Measurements from ENCODE around the gene LDHAL6B. TPM values are rescaled to one million over a fixed set of nuclear protein-coding genes. Genes with fewer than 3 reads are reported as not detected.

Gene LDHAL6B
- total RNA-seq, 1 donor from 2014 or later, result not detected

DNA sequence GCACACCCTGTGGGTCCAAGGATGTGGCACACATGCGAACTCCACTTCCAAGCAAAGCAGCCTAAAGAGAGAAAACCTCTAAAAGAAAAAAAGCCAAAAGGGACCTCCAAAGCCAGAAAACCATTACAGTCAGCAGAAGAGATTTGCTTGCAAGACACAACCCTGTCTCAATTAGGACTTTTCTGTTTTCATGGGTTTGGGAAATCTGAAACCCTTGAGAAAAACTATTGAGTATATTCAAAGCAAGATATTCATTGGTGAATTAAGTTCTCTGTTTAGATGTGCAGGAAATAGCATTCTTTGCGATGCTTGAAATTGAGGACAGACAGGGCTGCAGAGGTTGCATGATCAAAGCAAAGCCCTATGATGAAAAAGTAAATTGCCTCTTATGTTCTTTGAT lies 10.2 kb upstream of the LDHAL6B start:
- Histone ChIP-seq H3K36me3 (peaks cover 0 to 16% of the 10 kb centered on the region in 2 donors), H3K27me3 (no peaks in the 10 kb centered on the region), H3K4me3 (no peak overlapping the region), H3K4me1 (peaks cover 21% of the 10 kb centered on the region), H3K27ac (no peak overlapping the region), H3K9me3 (no peaks in the 10 kb centered on the region)
- DNase-seq (ENCODE audit: extremely low spot score in 2 of 2), result peak in 1 of 2 donors; percentile 47
- intact Hi-C loops (cut with DNase I), result no loop called here
- TF ChIP-seq, protein P1, sequence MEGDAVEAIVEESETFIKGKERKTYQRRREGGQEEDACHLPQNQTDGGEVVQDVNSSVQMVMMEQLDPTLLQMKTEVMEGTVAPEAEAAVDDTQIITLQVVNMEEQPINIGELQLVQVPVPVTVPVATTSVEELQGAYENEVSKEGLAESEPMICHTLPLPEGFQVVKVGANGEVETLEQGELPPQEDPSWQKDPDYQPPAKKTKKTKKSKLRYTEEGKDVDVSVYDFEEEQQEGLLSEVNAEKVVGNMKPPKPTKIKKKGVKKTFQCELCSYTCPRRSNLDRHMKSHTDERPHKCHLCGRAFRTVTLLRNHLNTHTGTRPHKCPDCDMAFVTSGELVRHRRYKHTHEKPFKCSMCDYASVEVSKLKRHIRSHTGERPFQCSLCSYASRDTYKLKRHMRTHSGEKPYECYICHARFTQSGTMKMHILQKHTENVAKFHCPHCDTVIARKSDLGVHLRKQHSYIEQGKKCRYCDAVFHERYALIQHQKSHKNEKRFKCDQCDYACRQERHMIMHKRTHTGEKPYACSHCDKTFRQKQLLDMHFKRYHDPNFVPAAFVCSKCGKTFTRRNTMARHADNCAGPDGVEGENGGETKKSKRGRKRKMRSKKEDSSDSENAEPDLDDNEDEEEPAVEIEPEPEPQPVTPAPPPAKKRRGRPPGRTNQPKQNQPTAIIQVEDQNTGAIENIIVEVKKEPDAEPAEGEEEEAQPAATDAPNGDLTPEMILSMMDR (IDR thresholded peaks at IDR 0.05), result no peak
- no peak for TF ChIP-seq POLR2A (IDR thresholded peaks at IDR 0.05)
- TF ChIP-seq POLR2AphosphoS5 (IDR thresholded peaks at IDR 0.05; ENCODE audit: insufficient read depth in 1 of 2, low read depth in 1 of 2), result no peak

DNA sequence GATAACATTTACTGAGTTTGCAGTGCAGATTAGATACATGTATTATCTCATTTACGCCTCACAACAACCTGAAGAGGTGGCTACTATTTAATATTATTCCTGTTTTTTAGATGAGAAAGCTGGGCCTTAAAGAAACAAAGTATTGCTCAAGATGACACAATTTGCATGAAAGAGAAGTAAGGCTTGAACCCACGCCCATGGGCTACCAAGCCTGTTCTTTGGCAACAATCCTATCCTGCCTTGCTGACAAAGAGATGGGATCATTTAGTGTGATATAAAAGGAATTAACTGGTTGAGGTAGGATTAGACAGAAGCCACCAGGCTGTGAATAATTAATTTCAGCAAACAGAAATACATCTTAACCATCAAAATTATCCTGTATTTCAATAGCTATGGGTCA lies 9.2 kb upstream of the LDHAL6B start:
- no peak for DNase-seq (ENCODE audit: extremely low spot score in 2 of 2)
- no peak overlapping the region for H3K27ac ChIP-seq
- H3K4me3 ChIP-seq, result no peak overlapping the region
- no peaks in the 10 kb centered on the region for H3K27me3 ChIP-seq
- H3K4me1 ChIP-seq, result peaks cover 10% of the 10 kb centered on the region
- peaks cover 0 to 23% of the 10 kb centered on the region in 2 donors for H3K36me3 ChIP-seq
- intact Hi-C loops (cut with DNase I), result no loop called here
- H3K9me3 ChIP-seq, result no peaks in the 10 kb centered on the region
- TF ChIP-seq POLR2AphosphoS5 (IDR thresholded peaks at IDR 0.05; ENCODE audit: insufficient read depth in 1 of 2, low read depth in 1 of 2) (no peak), POLR2A (IDR thresholded peaks at IDR 0.05) (no peak)
- TF ChIP-seq, protein P1 (IDR thresholded peaks at IDR 0.05), result no peak

- TF ChIP-seq POLR2AphosphoS5 (IDR thresholded peaks at IDR 0.05; ENCODE audit: insufficient read depth in 1 of 2, low read depth in 1 of 2) (peak in 1 of 2 donors; percentile 70), POLR2A (IDR thresholded peaks at IDR 0.05) (no peak)
- Histone ChIP-seq H3K4me1 (peaks cover 6% of the 10 kb centered on the region), H3K36me3 (peaks cover 0 to 19% of the 10 kb centered on the region in 2 donors), H3K9me3 (no peaks in the 10 kb centered on the region), H3K27ac (peak overlapping the region; percentile 56), H3K4me3 (no peak overlapping the region), H3K27me3 (no peaks in the 10 kb centered on the region)
- no peak for DNase-seq (ENCODE audit: extremely low spot score in 2 of 2)
- intact Hi-C loops (cut with DNase I), result no loop called here
Observed at GRCh38 chr15:59199626-59200465, 6.8 kb upstream of the LDHAL6B start.

DNA sequence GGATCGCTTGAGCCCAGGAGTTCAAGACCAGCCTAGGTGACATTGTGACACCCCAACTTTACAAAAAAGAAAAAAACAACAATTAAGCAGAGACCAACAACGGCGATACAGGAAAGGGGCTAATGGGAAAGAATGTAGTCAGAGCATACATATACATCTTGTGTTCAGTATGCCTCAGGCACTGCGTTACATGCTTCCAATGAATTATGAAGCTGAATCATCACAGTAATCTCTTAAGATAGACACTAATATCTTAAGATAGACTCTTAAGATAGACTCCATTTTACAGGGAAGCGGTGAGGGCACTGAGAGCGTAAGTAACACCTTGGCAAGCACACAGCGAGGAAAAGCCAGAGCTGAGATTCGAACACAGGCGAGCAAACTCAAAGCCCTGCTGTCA lies 6.1 kb upstream of the LDHAL6B start:
- intact Hi-C loops (cut with DNase I), result no loop called here
- no peak overlapping the region for H3K4me3 ChIP-seq
- H3K27me3 ChIP-seq, result no peaks in the 10 kb centered on the region
- peaks cover 6% of the 10 kb centered on the region for H3K4me1 ChIP-seq
- peaks cover 0 to 21% of the 10 kb centered on the region in 2 donors for H3K36me3 ChIP-seq
- no peak for DNase-seq (ENCODE audit: extremely low spot score in 2 of 2)
- H3K9me3 ChIP-seq, result no peaks in the 10 kb centered on the region
- TF ChIP-seq POLR2AphosphoS5 (IDR thresholded peaks at IDR 0.05; ENCODE audit: insufficient read depth in 1 of 2, low read depth in 1 of 2), result no peak
- no peak for TF ChIP-seq POLR2A (IDR thresholded peaks at IDR 0.05)
- TF ChIP-seq, protein P1 (IDR thresholded peaks at IDR 0.05), result no peak
- H3K27ac ChIP-seq, result peak overlapping the region; percentile 56

DNA sequence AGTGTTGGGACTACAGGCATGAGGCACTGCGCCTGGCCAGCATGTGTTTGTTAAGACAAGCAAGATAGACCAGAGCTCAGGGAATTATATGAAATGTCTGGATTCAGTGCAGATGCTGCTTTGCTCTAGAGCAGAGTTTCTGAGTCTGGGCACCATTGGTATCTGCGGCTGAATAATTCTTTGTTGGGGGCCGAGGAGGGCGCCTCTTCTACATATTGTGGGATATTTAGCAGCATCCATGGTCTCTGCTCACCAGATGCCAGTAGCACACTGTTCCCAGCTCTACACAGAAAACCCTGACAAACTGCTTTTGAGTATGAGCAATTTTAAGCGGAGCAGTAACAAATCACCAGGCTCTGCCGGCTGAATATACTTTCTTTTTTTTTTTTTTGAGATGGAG lies 3.6 kb upstream of the LDHAL6B start:
- intact Hi-C loops (cut with DNase I), result no loop called here
- no peak for TF ChIP-seq POLR2A (IDR thresholded peaks at IDR 0.05)
- TF ChIP-seq POLR2AphosphoS5 (IDR thresholded peaks at IDR 0.05; ENCODE audit: insufficient read depth in 1 of 2, low read depth in 1 of 2), result no peak
- TF ChIP-seq, protein P1 (IDR thresholded peaks at IDR 0.05), result no peak
- Histone ChIP-seq H3K4me1 (peaks cover 6% of the 10 kb centered on the region), H3K27ac (no peak overlapping the region), H3K9me3 (no peaks in the 10 kb centered on the region), H3K36me3 (peaks cover 0 to 37% of the 10 kb centered on the region in 2 donors), H3K27me3 (no peaks in the 10 kb centered on the region), H3K4me3 (no peak overlapping the region)
- no peak for DNase-seq (ENCODE audit: extremely low spot score in 2 of 2)

Measured in vagina (tissue), 2 donors.